Naive thymus-derived CD8-positive, alpha-beta T cell (primary cell): ENCODE results near the gene CYP46A1. TPM values are rescaled to one million over a fixed set of nuclear protein-coding genes. Genes with fewer than 3 reads are reported as not detected.
A peak's percentile ranks its signal among the peaks of the same experiment; 100 is the strongest.
"Not testable (repeated sequence)": the region's sequence is repeated elsewhere in the genome, so short reads cannot be mapped to it uniquely, and the experiment has no call there.

Experiments used
- ATAC-seq, 2 donors: fragments of 150-1000 bp; cut with Tn5 transposase in 1 of 2; sonication (Bioruptor Pico), chemical (Tn5 transposase) in 1 of 2; 1 replicate in 1 of 2; 2 replicates in 1 of 2; pipeline ENCODE4 v1.10.0; 2021; ENCODE audit warnings: mild to moderate bottlenecking in 2 of 2, moderate library complexity in 2 of 2
- POLR2A ChIA-PET: fragments of 350-600 bp; sonication (Branson Sonifier 250); formaldehyde crosslinking; loops from one replicate; lab custom pipeline; 2021; ENCODE audit warnings: antibody characterized with exemption; lab: Charles Lee
- DNase-seq, 10 donors: peaks; one replicate each; pipeline versions ENCODE4 v3.0.0 to v3.0.0-alpha.2; 2020 to 2022
- H3K27ac Mint-ChIP-seq, 10 donors: one replicate each; pipeline ENCODE4 v1.8.0; 2020 to 2022; ENCODE audit warnings: mild to moderate bottlenecking in 10 of 10, mixed read lengths in 10 of 10, moderate library complexity in 4 of 10, inconsistent platforms in 1 of 10
- H3K27me3 Mint-ChIP-seq, 5 donors: one replicate each; pipeline ENCODE4 v1.8.0; 2021 to 2022; ENCODE audit warnings: mixed read lengths in 5 of 5
- H3K36me3 Mint-ChIP-seq, 3 donors: one replicate each; pipeline ENCODE4 v1.8.0; 2020 to 2022; ENCODE audit warnings: mixed read lengths in 3 of 3, mild to moderate bottlenecking in 2 of 3, inconsistent platforms in 1 of 3
- H3K4me1 Mint-ChIP-seq, 4 donors: one replicate each; pipeline ENCODE4 v1.8.0; 2021 to 2022; ENCODE audit warnings: mixed read lengths in 4 of 4
- H3K4me3 Mint-ChIP-seq, 10 donors: one replicate each; pipeline ENCODE4 v1.8.0; 2020 to 2022; ENCODE audit warnings: mild to moderate bottlenecking in 10 of 10, mixed read lengths in 10 of 10, moderate library complexity in 6 of 10, inconsistent platforms in 1 of 10
- H3K9me3 Mint-ChIP-seq, 9 donors: one replicate each; pipeline ENCODE4 v1.8.0; 2020 to 2022; ENCODE audit warnings: mixed read lengths in 9 of 9, mild to moderate bottlenecking in 3 of 9, inconsistent platforms in 1 of 9, moderate library complexity in 1 of 9
- polyA plus RNA-seq, 3 donors: library from polyadenylated mRNA; unstranded; fragments of 300-500 nt; fragmentation: Illumina TruSeq; gene quantifications; one replicate each; pipeline ENCODE4 v1.2.3, GENCODE V29; 2021
- total RNA-seq, 8 experiments: library from RNA in 2 of 8; stranded (reverse) in 2 of 8; gene quantifications; one replicate each; pipeline ENCODE4 v1.2.3 and lab custom pipeline; 2021 to 2026

CYP46A1 gene
- total and polyA plus RNA-seq, 5 experiments from 2014 or later: 0.02 to 0.44 (median 0.41) TPM; not detected in 2

- H3K9me3 Mint-ChIP-seq: no peaks in the 10 kb centered on the region
- no peak for ATAC-seq
- H3K27ac Mint-ChIP-seq: peak overlapping the region in 1 of 10 donors; percentile 52
- peaks cover 30 to 79% (median 39%) of the 10 kb centered on the region in 5 donors for H3K27me3 Mint-ChIP-seq
- no peak for DNase-seq
- H3K36me3 Mint-ChIP-seq: no peaks in the 10 kb centered on the region
- peaks cover 0 to 8% (median 2%) of the 10 kb centered on the region in 4 donors for H3K4me1 Mint-ChIP-seq
- POLR2A ChIA-PET: no interaction called here
- peak overlapping the region in 4 of 10 donors; percentile 19 to 59 (median 24) for H3K4me3 Mint-ChIP-seq
These were observed 24.0 kb upstream of the CYP46A1 start for GRCh38 chr14:99660006-99660566.

DNA sequence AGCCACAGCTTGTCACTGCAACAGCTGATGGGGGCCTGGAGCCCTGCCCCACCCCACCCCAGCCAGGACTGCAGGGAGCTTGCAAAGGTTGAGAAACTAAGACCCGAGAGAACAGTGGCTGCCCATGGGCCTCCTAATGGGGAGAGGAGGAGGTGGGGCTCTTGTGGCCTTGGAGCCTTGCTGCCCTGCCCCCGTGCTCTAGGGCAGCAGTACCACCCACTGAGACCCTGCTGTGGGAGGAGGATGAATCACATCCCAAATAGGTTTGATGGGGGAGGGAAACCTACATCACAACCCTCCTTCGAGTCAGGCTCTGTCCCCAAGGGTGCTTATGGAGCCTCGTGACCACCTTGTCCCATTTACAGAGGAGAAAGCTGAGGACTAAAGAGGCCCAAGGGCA lies 23.3 kb upstream of the CYP46A1 start:
- Mint-ChIP-seq H3K27ac (no peak overlapping the region), H3K27me3 (peaks cover 30 to 76% (median 34%) of the 10 kb centered on the region in 5 donors), H3K4me1 (peaks cover 0 to 8% (median 2%) of the 10 kb centered on the region in 4 donors), H3K9me3 (no peaks in the 10 kb centered on the region), H3K36me3 (no peaks in the 10 kb centered on the region), H3K4me3 (no peak overlapping the region)
- ATAC-seq: no peak
- POLR2A ChIA-PET: no interaction called here
- no peak for DNase-seq

DNA sequence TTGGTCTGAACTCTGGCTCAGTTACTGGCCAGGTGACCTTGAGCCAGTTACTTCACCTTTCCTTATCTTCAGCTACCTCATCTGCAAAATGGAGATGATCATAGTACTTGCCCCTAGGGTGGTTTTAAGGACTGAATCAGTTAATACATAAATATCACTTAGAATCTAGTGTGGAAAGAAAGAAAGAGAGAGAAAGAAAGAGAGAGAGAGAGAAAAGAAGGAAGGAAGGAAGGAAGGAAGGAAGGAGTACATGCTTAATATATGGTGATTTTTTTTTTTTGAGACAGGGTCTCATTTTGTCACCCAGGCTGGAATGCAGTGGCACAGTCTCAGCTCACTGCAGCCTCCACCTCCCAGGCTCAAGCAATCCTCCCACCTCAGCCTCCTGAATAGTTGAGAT lies 22.9 kb upstream of the CYP46A1 start:
- ATAC-seq, POLR2A ChIA-PET: not testable (repeated sequence)

GRCh38 chr14:99662846-99663245 lies 21.3 kb upstream of the CYP46A1 start:
- H3K9me3 Mint-ChIP-seq: no peaks in the 10 kb centered on the region
- ATAC-seq (no peak), DNase-seq (no peak)
- H3K27ac Mint-ChIP-seq: peak overlapping the region in 1 of 10 donors; percentile 37
- H3K27me3 Mint-ChIP-seq: peaks cover 20 to 60% (median 25%) of the 10 kb centered on the region in 5 donors
- POLR2A ChIA-PET: no interaction called here
- no peak overlapping the region for H3K4me3 Mint-ChIP-seq
- H3K36me3 Mint-ChIP-seq: no peaks in the 10 kb centered on the region
- peaks cover 0 to 8% (median 2%) of the 10 kb centered on the region in 4 donors for H3K4me1 Mint-ChIP-seq

More for the DNA sequence above, 22.9 kb upstream of the CYP46A1 start:
- not testable (repeated sequence) for H3K27ac Mint-ChIP-seq, H3K4me1 Mint-ChIP-seq, H3K9me3 Mint-ChIP-seq, DNase-seq, H3K36me3 Mint-ChIP-seq, H3K4me3 Mint-ChIP-seq
- peaks cover 26 to 76% (median 30%) of the 10 kb centered on the region in 5 donors for H3K27me3 Mint-ChIP-seq

GRCh38 chr14:99663386-99664057 lies 20.6 kb upstream of the CYP46A1 start:
- Mint-ChIP-seq H3K36me3 (no peaks in the 10 kb centered on the region), H3K4me1 (peaks cover 0 to 8% (median 2%) of the 10 kb centered on the region in 4 donors), H3K27me3 (peaks cover 14 to 55% (median 21%) of the 10 kb centered on the region in 5 donors), H3K9me3 (no peaks in the 10 kb centered on the region), H3K4me3 (no peak overlapping the region), H3K27ac (no peak overlapping the region)
- no peak for DNase-seq
- ATAC-seq: no peak
- POLR2A ChIA-PET: no interaction called here

DNA sequence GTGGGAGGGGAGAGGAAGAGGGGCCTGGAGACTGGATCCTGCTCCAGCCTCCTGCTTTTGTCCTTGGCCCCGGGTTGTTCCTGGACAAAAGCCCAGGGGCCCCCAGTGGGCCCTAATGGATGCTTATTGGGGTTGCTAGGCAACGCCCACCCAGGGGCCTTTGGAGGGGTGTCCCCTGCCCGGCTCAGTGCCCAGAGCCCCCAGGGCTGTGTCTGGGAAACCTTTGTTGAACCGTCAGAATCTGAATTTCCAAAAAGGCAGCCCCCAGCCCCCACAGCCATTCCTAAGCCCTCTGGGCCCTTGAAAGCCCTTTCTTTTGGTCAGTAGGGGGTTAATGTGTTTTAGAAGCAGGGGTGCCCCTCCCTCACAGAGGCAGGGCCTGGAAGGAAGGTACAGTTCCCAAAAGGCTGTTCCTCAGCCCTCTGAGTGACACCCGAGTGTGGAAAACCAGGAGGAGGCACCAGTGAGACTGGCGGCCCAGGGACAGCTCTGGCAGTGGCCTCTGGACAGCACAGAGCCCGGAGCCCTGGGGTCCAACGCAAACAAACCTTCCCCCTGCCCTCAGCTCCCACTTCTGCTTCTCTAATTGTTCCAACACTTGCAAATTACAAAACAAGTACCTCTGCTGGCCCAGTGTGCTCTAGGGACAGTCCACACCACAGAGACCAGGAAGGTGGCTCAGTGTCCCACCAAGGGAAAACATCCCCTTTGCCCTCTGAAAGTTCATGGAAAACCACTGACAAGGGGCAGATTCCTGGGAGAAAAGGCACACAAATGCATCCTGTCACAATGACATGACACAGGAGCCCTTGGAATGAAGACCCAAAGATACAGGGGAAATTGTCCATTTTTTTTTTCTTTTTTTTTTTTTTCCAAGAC lies 19.8 kb upstream of the CYP46A1 start:
- Mint-ChIP-seq H3K27ac (no peak overlapping the region), H3K27me3 (peaks cover 9 to 57% (median 23%) of the 10 kb centered on the region in 5 donors), H3K4me1 (peaks cover 0 to 6% (median under 1%) of the 10 kb centered on the region in 4 donors), H3K36me3 (no peaks in the 10 kb centered on the region), H3K9me3 (no peaks in the 10 kb centered on the region), H3K4me3 (no peak overlapping the region)
- DNase-seq (no peak), ATAC-seq (no peak)
- POLR2A ChIA-PET: no interaction called here

GRCh38 chr14:99664937-99665273 lies 19.2 kb upstream of the CYP46A1 start:
- no peak overlapping the region for H3K27ac Mint-ChIP-seq
- H3K27me3 Mint-ChIP-seq: peaks cover 9 to 56% (median 23%) of the 10 kb centered on the region in 5 donors
- H3K36me3 Mint-ChIP-seq: no peaks in the 10 kb centered on the region
- POLR2A ChIA-PET: no interaction called here
- no peak overlapping the region for H3K4me3 Mint-ChIP-seq
- H3K9me3 Mint-ChIP-seq: no peaks in the 10 kb centered on the region
- no peak for DNase-seq
- H3K4me1 Mint-ChIP-seq: peaks cover 0 to 6% (median under 1%) of the 10 kb centered on the region in 4 donors
- no peak for ATAC-seq

DNA sequence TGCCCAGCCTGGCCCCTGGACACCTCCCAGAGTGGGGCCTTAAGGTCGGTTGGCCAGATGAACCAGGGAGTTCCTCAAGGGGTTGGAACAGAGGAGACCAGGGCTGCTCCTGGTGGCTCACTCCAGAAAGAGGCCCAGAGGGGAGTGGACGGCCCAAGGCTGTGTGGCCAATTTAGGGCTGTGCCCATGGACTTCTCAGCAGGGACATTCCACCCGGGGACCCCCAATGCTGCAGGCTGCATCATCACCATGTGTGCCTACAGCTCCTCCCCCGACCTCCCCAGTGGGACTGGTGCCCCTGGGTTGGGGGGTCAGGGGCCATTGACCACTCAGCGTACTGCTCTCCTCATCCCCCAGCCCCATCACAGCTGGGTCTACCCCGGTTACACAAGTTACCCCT lies 17.6 kb upstream of the CYP46A1 start:
- Mint-ChIP-seq H3K27ac (no peak overlapping the region), H3K4me1 (no peaks in the 10 kb centered on the region), H3K4me3 (no peak overlapping the region), H3K27me3 (peaks cover 5 to 44% (median 18%) of the 10 kb centered on the region in 5 donors), H3K9me3 (no peaks in the 10 kb centered on the region), H3K36me3 (no peaks in the 10 kb centered on the region)
- DNase-seq: no peak
- ATAC-seq: no peak
- POLR2A ChIA-PET: no interaction called here

GRCh38 chr14:99667045-99667444 lies 17.1 kb upstream of the CYP46A1 start:
- no peak overlapping the region for H3K4me3 Mint-ChIP-seq
- H3K36me3 Mint-ChIP-seq: no peaks in the 10 kb centered on the region
- DNase-seq (no peak), ATAC-seq (no peak)
- H3K4me1 Mint-ChIP-seq: no peaks in the 10 kb centered on the region
- POLR2A ChIA-PET: no interaction called here
- no peak overlapping the region for H3K27ac Mint-ChIP-seq
- no peaks in the 10 kb centered on the region for H3K9me3 Mint-ChIP-seq
- peaks cover 3 to 44% (median 18%) of the 10 kb centered on the region in 5 donors for H3K27me3 Mint-ChIP-seq

GRCh38 chr14:99667821-99668220 lies 16.3 kb upstream of the CYP46A1 start:
- Mint-ChIP-seq H3K27ac (peak overlapping the region in 1 of 10 donors; percentile 34), H3K9me3 (no peaks in the 10 kb centered on the region), H3K36me3 (no peaks in the 10 kb centered on the region), H3K4me3 (no peak overlapping the region), H3K4me1 (peaks cover 0 to 5% (median 2%) of the 10 kb centered on the region in 4 donors), H3K27me3 (peaks cover 4 to 44% (median 19%) of the 10 kb centered on the region in 5 donors)
- POLR2A ChIA-PET: interaction anchor here (0.6 kb wide), 1 partner anchor 281 kb away, joined by 4 read pairs; no protein-coding TSS in a partner anchor
- DNase-seq: no peak
- ATAC-seq: no peak

GRCh38 chr14:99668307-99669295 lies 15.5 kb upstream of the CYP46A1 start:
- H3K36me3 Mint-ChIP-seq: no peaks in the 10 kb centered on the region
- ATAC-seq (no peak), DNase-seq (no peak)
- peak overlapping the region in 2 of 10 donors; percentile 30 to 48 for H3K27ac Mint-ChIP-seq
- H3K27me3 Mint-ChIP-seq: peaks cover 4 to 43% (median 16%) of the 10 kb centered on the region in 5 donors
- peaks cover 0 to 7% (median 3%) of the 10 kb centered on the region in 4 donors for H3K4me1 Mint-ChIP-seq
- H3K4me3 Mint-ChIP-seq: no peak overlapping the region
- no peaks in the 10 kb centered on the region for H3K9me3 Mint-ChIP-seq
- POLR2A ChIA-PET: no interaction called here
